NCI-H69 (cell line): Measurements from ENCODE around the gene HECTD4.
"Not testable (repeated sequence)": the region's sequence is repeated elsewhere in the genome, so short reads cannot be mapped to it uniquely, and the experiment has no call there.

Experiments used
- DNase-seq: peaks from one replicate; lab custom pipeline; 2025; lab: John Stamatoyannopoulos, UW

The HECTD4 gene

GRCh38 chr12:112121780-112122565 lies 260.3 kb downstream of the HECTD4 start:
- DNase-seq: no peak

- no peak for DNase-seq
Measured at GRCh38 chr12:112117685-112118084, 264.5 kb downstream of the HECTD4 start.

GRCh38 chr12:112116232-112117060 lies 265.8 kb downstream of the HECTD4 start:
- DNase-seq: peak; percentile 55

- no peak for DNase-seq
Measured at GRCh38 chr12:112115259-112116045, 266.8 kb downstream of the HECTD4 start.

- peak; percentile 23 for DNase-seq
Measured at GRCh38 chr12:112112409-112113133, 269.7 kb downstream of the HECTD4 start.

- no peak for DNase-seq
Measured at GRCh38 chr12:112111931-112112330, 270.3 kb downstream of the HECTD4 start.

GRCh38 chr12:112110787-112111662 lies 271.2 kb downstream of the HECTD4 start:
- DNase-seq: not testable (repeated sequence)
